C4-2B (cell line): ENCODE results near the gene UQCRC1.

Experiments used
- CTCF ChIP-seq: fragments of 450-650 bp; conservative IDR thresholded peaks from 2 replicates; pipeline ENCODE4 v1.5.1; 2017; ENCODE audit warnings: mild to moderate bottlenecking
- ZFX ChIP-seq: fragments of 450-650 bp; IDR thresholded peaks from 2 replicates; pipeline ENCODE4 v1.6.1; 2017

DNA sequence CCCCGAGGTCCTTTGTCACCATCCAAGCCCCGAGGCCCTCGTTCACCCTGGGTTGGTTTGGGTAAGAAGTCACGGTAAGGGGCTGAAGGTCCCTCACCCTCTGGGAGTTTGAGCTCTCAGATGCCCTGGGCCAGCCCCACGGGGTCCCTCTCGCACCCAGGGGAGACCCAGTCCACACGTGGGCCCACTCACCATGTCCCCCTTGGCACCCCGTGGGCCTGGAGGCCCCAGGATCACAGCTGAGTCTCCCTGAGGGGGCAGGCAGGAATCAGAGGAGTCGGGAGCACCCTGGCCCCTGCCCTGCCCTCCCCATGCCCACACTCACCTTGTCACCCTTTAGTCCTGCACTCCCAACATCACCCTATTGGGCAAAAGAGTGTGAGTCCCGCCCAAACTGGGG is 40.0 kb downstream of the UQCRC1 start:
- TF ChIP-seq CTCF = no peak
- TF ChIP-seq ZFX = no peak
